Adrenal gland (tissue), 12 donors: ENCODE data around the gene CACNA1G. TPM values are rescaled to one million over a fixed set of nuclear protein-coding genes. Genes with fewer than 3 reads are reported as not detected.

Experiments used
- DNase-seq, 7 donors: peaks; one replicate each; pipeline ENCODE4 v3.0.0-alpha.2; 2019 to 2020
- H3K27ac ChIP-seq, 5 donors: fragments of 200-600 bp; sonication (generic) in 4 of 5; 1 replicate in 3 of 5; 2 replicates in 2 of 5; pipeline versions ENCODE4 v1.5.1 to v1.8.0; 2016 to 2020; ENCODE audit warnings: mild to moderate bottlenecking in 1 of 5
- H3K27me3 ChIP-seq: fragments of 200-600 bp; 2 replicates; pipeline ENCODE4 v1.8.0; 2021
- H3K36me3 ChIP-seq, 2 donors: fragments of 200-600 bp; replicated peaks in 1 of 2; 1 replicate in 1 of 2; 2 replicates in 1 of 2; pipeline versions ENCODE4 v1.5.1 to v1.8.0; 2018 to 2022
- H3K4me1 ChIP-seq, 2 donors: fragments of 200-600 bp; replicated peaks in 1 of 2; 1 replicate in 1 of 2; 2 replicates in 1 of 2; pipeline versions ENCODE4 v1.5.1 to v1.8.0; 2018 to 2021
- H3K4me3 ChIP-seq, 4 donors: fragments of 200-600 bp; sonication (generic) in 3 of 4; one replicate each; pipeline ENCODE4 v1.5.1; 2016 to 2018
- H3K9me3 ChIP-seq, 3 donors: fragments of 200-600 bp; sonication (generic) in 1 of 3; replicated peaks in 1 of 3; 1 replicate in 2 of 3; 2 replicates in 1 of 3; pipeline versions ENCODE4 v1.5.1 to v1.8.0; 2016 to 2021
- CTCF ChIP-seq, 6 experiments: fragments of 450-650 bp in 4 of 6; fragments of 200-600 bp in 2 of 6; sonication (generic) in 1 of 6; IDR thresholded peaks; 1 replicate in 5 of 6; 2 replicates in 1 of 6; pipeline versions ENCODE4 v1.5.1 to v1.8.0; 2016 to 2021; ENCODE audit warnings: antibody characterized with exemption in 6 of 6, mild to moderate bottlenecking in 2 of 6, moderate library complexity in 1 of 6
- POLR2A ChIP-seq, 2 donors: fragments of 450-650 bp; IDR thresholded peaks; one replicate each; pipeline ENCODE4 v1.6.1; 2017; ENCODE audit warnings: antibody characterized with exemption in 2 of 2, mild to moderate bottlenecking in 2 of 2, moderate library complexity in 1 of 2
- WGBS, 4 donors: extraction: QIAGEN DNeasy Blood & Tissue Kit in 2 of 4; methylation state at CpG; one replicate each; pipeline versions ENCODE4 v1.1.5 to v1.1.7; 2013 to 2017; 5-methylcytosine and 5-hydroxymethylcytosine counted together
- intact Hi-C, 2 donors: fragments of 100-400 bp; cut with DNase I; formaldehyde crosslinking; loops; one replicate each; pipeline versions ENCODE4 v1.14.1 to v1.15.0; 2022 to 2023
- polyA plus RNA-seq, 3 donors: library from polyadenylated mRNA; stranded (reverse); fragments of 200-250 nt in 2 of 3; fragments of 350-450 nt in 1 of 3; fragmentation: Illumina TruSeq in 1 of 3; extraction: RNeasy Lipid Tissue Mini Kit (QIAGEN cat#74804) in 1 of 3; gene quantifications; one replicate each; pipeline ENCODE4 v1.2.3, GENCODE V29; 2013 to 2014
- total RNA-seq, 9 donors: library from RNA; depleted of rRNA in 4 of 9; stranded (reverse); fragments of >200 nt in 4 of 9; fragments of 120-200 nt in 1 of 9; fragmentation: NEBNext Ultra II Directional in 1 of 9; extraction: Animal tissue kit (Norgen Biotek cat#: 25700) in 1 of 9; gene quantifications; one replicate each; pipeline versions ENCODE4 v1.1.0 to v1.2.4, GENCODE V29; 2013 to 2023
- donor health status: healthy with polysubstance abuse.
- donor health status: Bipolar disorder and iron deficiency.
- donor health status: DM: yes; HTN: yes; CAD: no.
- donor health status: DM: no; HTN: no; CAD: no.
- donor health status: DM: no; HTN: no; CAD: no.
- donor health status: DM: yes; HTN: yes; CAD: no.

The CACNA1G gene
- total and polyA plus RNA-seq, 12 donors: 0.05 to 2.6 (median 0.14) TPM; not detected in 1

- Histone ChIP-seq H3K27ac (peak overlapping the region; percentile 33 to 90 (median 82)), H3K9me3 (no peaks in the 10 kb centered on the region), H3K36me3 (no peaks in the 10 kb centered on the region), H3K4me1 (peaks cover 83% of the 10 kb centered on the region in 2 donors), H3K27me3 (no peaks in the 10 kb centered on the region), H3K4me3 (no peak overlapping the region)
- WGBS, 4 donors: 33 to 54% (median 47%) methylated on average over 1 to 2 of the region's 2 CpGs
- intact Hi-C loops: no loop called here
- no peak for TF ChIP-seq POLR2A (IDR thresholded peaks at IDR 0.05)
- no peak for TF ChIP-seq CTCF (IDR thresholded peaks at IDR 0.05)
- no peak for DNase-seq
These were observed 78.1 kb downstream of the CACNA1G start for GRCh38 chr17:50638606-50638965.

DNA sequence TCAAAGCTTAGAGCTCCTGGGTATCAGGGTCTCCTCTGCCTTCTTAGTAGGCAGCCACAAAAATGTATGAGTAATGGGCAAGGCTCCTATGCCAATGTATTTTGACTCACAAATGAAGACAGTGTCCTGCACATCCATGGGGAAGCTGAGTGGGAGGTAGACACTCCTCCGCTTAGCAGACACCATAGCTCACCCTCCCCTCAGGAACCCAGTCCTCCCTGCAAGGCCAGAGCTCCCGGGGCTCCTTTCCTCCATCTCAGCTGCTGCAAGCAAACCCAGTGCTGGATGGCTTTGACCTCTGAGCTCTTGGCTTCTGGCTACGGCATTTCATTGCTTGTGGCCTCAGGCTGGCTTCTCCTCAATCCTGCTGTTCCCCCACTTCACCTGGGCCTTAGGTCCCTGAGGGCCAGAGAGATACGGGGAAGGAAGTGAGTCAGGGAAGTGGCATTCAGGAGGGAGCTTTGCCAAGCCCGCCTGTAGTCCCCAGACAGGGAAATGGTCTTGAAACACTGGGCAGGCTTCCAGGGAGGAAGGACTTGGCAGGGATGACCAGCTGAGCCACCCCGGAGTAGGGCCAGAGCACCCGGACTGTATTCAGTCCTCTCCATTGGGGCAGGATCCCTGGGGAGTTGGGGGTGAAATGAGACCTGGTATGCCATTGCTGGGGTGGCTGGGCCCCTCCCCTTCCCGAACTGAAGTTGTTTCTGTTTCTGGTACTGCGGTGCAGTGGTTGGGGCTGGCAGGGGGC is 78.6 kb downstream of the CACNA1G start:
- peak overlapping the region; percentile 34 to 90 (median 82) for H3K27ac ChIP-seq
- H3K9me3 ChIP-seq: no peaks in the 10 kb centered on the region
- H3K27me3 ChIP-seq: no peaks in the 10 kb centered on the region
- DNase-seq: peak; percentile 93 to 100 (median 99)
- peaks cover 85 to 86% of the 10 kb centered on the region in 2 donors for H3K4me1 ChIP-seq
- WGBS, 4 donors: 5 to 7% (median 6%) methylated on average over 8 to 9 of the region's 9 CpGs
- peak in 1 of 2 donors; percentile 55 for TF ChIP-seq POLR2A (IDR thresholded peaks at IDR 0.05)
- no peak for TF ChIP-seq CTCF (IDR thresholded peaks at IDR 0.05)
- intact Hi-C loops: no loop called here
- no peaks in the 10 kb centered on the region for H3K36me3 ChIP-seq
- H3K4me3 ChIP-seq: peak overlapping the region in 1 of 4 donors; percentile 30

GRCh38 chr17:50640686-50641351 is 80.3 kb downstream of the CACNA1G start:
- 13 to 37% (median 17%) methylated on average over 5 to 12 of the region's 12 CpGs for WGBS, 4 donors
- peak in 6 of 7 donors; percentile 68 to 84 (median 80) for DNase-seq
- intact Hi-C loops: no loop called here
- H3K9me3 ChIP-seq: no peaks in the 10 kb centered on the region
- peak overlapping the region; percentile 49 to 90 (median 82) for H3K27ac ChIP-seq
- TF ChIP-seq POLR2A (IDR thresholded peaks at IDR 0.05): no peak
- H3K4me1 ChIP-seq: peaks cover 78% of the 10 kb centered on the region in 2 donors
- H3K4me3 ChIP-seq: no peak overlapping the region
- no peaks in the 10 kb centered on the region for H3K36me3 ChIP-seq
- H3K27me3 ChIP-seq: no peaks in the 10 kb centered on the region

- 22 to 42% (median 28%) methylated on average over 3 of the region's 3 CpGs for WGBS, 4 donors
- Histone ChIP-seq H3K4me1 (peaks cover 72 to 73% of the 10 kb centered on the region in 2 donors), H3K27me3 (no peaks in the 10 kb centered on the region), H3K36me3 (no peaks in the 10 kb centered on the region), H3K27ac (peak overlapping the region; percentile 49 to 90 (median 82)), H3K9me3 (no peaks in the 10 kb centered on the region), H3K4me3 (no peak overlapping the region)
- TF ChIP-seq CTCF (IDR thresholded peaks at IDR 0.05) (no peak), POLR2A (IDR thresholded peaks at IDR 0.05) (no peak)
- DNase-seq: peak in 2 of 7 donors; percentile 51 to 56
- intact Hi-C loops: no loop called here
These were observed 80.8 kb downstream of the CACNA1G start for GRCh38 chr17:50641357-50641756.
